Kidney (tissue), 14 donors: Measurements from ENCODE around the gene PLEKHA6. TPM values are rescaled to one million over a fixed set of nuclear protein-coding genes. Genes with fewer than 3 reads are reported as not detected.

ENCODE experiments used
- DNase-seq, 5 donors: peaks; one replicate each; pipeline ENCODE4 v3.0.0-alpha.2; 2013 to 2020
- FAIRE-seq: peaks from 2 replicates; lab custom pipeline; 2012; peaks lifted over from hg19 to GRCh38; lab: Jason Lieb, UNC
- H3K27ac ChIP-seq, 2 donors: one replicate each; pipeline ENCODE4 v1.7.0; 2013; ENCODE audit warnings: low read depth in 2 of 2, low read length in 2 of 2, inconsistent platforms in 1 of 2
- H3K27me3 ChIP-seq: one replicate; pipeline ENCODE4 v1.7.1; 2013; ENCODE audit warnings: low read length, inconsistent platforms; ENCODE audit not compliant: control insufficient read depth, insufficient read depth
- H3K36me3 ChIP-seq, 3 donors: one replicate each; pipeline versions ENCODE4 v1.7.0 to v1.7.1; 2013; ENCODE audit warnings: low read length in 3 of 3, control low read depth in 1 of 3, inconsistent platforms in 1 of 3; ENCODE audit not compliant: insufficient read depth in 3 of 3, control insufficient read depth in 2 of 3
- H3K4me1 ChIP-seq, 3 donors: one replicate each; pipeline versions ENCODE4 v1.7.0 to v1.7.1; 2013; ENCODE audit warnings: low read length in 3 of 3, inconsistent platforms in 1 of 3, low read depth in 1 of 3; ENCODE audit not compliant: control insufficient read depth in 2 of 3, insufficient read depth in 2 of 3
- H3K4me3 ChIP-seq, 3 donors: one replicate each; pipeline versions ENCODE4 v1.7.0 to v1.8.1; 2013; ENCODE audit warnings: low read length in 3 of 3, control low read depth in 1 of 3, inconsistent platforms in 1 of 3
- H3K9ac ChIP-seq, 3 donors: one replicate each; pipeline versions ENCODE4 v1.7.0 to v1.7.1; 2013; ENCODE audit warnings: low read length in 3 of 3, control low read depth in 1 of 3, inconsistent platforms in 1 of 3
- H3K9me3 ChIP-seq, 3 donors: one replicate each; pipeline versions ENCODE4 v1.7.0 to v1.7.1; 2013; ENCODE audit warnings: low read length in 3 of 3, control low read depth in 1 of 3, inconsistent platforms in 1 of 3; ENCODE audit not compliant: control insufficient read depth in 2 of 3, insufficient read depth in 1 of 3
- intact Hi-C: fragments of 100-400 bp; cut with DNase I; formaldehyde crosslinking; loops from one replicate; pipeline ENCODE4 v1.11.1; 2022
- polyA plus RNA-seq: library from polyadenylated mRNA; stranded (reverse); fragments of 350-450 nt; fragmentation: Illumina TruSeq; extraction: RNeasy Lipid Tissue Mini Kit (QIAGEN cat#74804); gene quantifications from one replicate; pipeline ENCODE4 v1.2.3, GENCODE V29; 2014; ENCODE audit warnings: low read depth, low replicate concordance; ENCODE audit not compliant: insufficient read depth
- total RNA-seq: library from RNA; stranded (reverse); fragmentation: NEBNext Ultra II Directional; extraction: Animal tissue kit (Norgen Biotek cat#: 25700); gene quantifications from one replicate; pipeline ENCODE4 v1.2.1, GENCODE V29; 2021
- TF ChIP-seq, protein P1 (sequence below): IDR thresholded peaks from 3 replicates; pipeline ENCODE4 v1.5.1; 2012; ENCODE audit warnings: mild to moderate bottlenecking, moderate library complexity, borderline replicate concordance; ENCODE audit not compliant: insufficient read depth; ENCODE audit errors: extremely low read depth
- donor health status: control.
- donor health status: control.
- donor health status: control.
- donor health status: control.
- donor health status: control.
- donor health status: DM: yes; HTN: yes; CAD: no.
- donor health status: Normal renal cell carcinoma (clear cell type).

The PLEKHA6 gene
- total and polyA plus RNA-seq, 2 donors from 2014 or later, result 17.5 to 65.1 TPM

DNA sequence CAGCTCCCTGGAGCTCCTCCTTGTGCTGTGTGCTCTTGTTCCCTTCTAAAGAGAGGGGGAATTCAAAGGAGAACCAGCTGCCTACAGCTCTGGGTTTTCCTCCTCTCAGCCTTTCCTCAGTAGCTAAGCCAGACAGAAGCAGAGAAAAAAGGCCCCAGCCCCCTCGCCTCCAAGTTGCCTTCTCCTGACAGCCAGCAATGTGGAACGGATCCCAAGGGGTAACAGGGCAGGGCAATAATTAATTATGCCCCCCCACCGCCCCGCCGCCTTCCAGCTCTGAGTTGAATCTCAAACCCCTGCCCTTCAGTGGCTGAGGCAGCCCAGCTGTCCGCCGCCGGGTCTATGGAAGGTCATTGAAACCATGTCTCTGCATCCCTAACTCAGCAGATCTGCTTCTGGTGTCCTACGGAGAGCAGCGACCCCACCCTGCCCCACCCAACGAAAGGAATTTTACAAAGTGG is 76.9 kb downstream of the PLEKHA6 start:
- Histone ChIP-seq H3K36me3 (no peaks in the 10 kb centered on the region), H3K27ac (peak overlapping the region; percentile 59 to 61), H3K9ac (peak overlapping the region in 1 of 3 donors; percentile 41), H3K9me3 (no peaks in the 10 kb centered on the region), H3K4me1 (peaks cover 33 to 74% (median 59%) of the 10 kb centered on the region in 3 donors), H3K27me3 (no peaks in the 10 kb centered on the region), H3K4me3 (peak overlapping the region in 1 of 3 donors; percentile 42)
- TF ChIP-seq, protein P1, sequence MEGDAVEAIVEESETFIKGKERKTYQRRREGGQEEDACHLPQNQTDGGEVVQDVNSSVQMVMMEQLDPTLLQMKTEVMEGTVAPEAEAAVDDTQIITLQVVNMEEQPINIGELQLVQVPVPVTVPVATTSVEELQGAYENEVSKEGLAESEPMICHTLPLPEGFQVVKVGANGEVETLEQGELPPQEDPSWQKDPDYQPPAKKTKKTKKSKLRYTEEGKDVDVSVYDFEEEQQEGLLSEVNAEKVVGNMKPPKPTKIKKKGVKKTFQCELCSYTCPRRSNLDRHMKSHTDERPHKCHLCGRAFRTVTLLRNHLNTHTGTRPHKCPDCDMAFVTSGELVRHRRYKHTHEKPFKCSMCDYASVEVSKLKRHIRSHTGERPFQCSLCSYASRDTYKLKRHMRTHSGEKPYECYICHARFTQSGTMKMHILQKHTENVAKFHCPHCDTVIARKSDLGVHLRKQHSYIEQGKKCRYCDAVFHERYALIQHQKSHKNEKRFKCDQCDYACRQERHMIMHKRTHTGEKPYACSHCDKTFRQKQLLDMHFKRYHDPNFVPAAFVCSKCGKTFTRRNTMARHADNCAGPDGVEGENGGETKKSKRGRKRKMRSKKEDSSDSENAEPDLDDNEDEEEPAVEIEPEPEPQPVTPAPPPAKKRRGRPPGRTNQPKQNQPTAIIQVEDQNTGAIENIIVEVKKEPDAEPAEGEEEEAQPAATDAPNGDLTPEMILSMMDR, result no peak
- DNase-seq (peak; percentile 85 to 95 (median 86)), FAIRE-seq (no peak)
- intact Hi-C loops, result no loop called here

DNA sequence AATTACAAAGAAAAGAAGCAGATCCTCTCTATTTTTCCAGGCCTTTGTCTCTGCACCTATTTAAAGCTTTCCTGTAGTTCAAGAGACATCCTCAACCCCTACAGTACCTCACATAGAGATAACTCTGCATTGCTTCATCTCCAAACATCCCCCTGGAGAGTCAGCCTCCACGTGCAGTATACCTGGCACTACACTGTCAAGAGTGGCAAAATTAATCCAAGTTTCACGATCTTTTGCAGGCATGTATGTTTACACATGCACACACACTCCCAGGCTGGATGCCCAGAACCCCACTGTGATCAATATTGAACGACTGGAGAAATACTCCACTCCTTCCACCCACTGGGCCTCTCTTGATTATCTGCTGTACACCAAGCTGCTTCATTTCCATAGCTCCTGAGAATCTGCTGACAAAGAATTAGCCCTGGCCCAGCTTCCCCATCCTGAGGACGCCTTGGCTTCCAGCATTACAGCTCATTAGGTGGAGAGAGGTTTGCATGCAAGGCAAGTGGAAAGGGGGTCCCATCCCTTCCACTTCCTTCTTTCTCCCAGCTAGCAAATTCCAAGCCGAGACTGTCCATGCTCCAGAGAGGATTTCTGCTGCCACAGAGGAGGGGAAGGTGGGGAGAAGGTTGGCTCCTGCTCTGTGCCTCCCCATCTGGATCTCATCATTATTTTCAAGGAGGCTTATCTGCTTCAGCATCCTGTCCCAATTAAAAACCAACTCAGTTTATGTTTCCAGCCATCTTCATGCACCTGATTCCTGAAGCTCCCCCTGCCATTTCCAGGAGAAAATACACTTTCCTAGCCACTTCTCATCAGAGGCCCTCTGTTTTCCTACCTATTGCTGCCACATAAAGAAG is 79.4 kb downstream of the PLEKHA6 start:
- no peaks in the 10 kb centered on the region for H3K9me3 ChIP-seq
- intact Hi-C loops, result no loop called here
- H3K9ac ChIP-seq, result no peak overlapping the region
- no peaks in the 10 kb centered on the region for H3K27me3 ChIP-seq
- no peaks in the 10 kb centered on the region for H3K36me3 ChIP-seq
- TF ChIP-seq, protein P1, result no peak
- H3K4me1 ChIP-seq, result peaks cover 25 to 75% (median 75%) of the 10 kb centered on the region in 3 donors
- no peak for FAIRE-seq
- H3K27ac ChIP-seq, result no peak overlapping the region
- no peak for DNase-seq
- H3K4me3 ChIP-seq, result no peak overlapping the region

DNA sequence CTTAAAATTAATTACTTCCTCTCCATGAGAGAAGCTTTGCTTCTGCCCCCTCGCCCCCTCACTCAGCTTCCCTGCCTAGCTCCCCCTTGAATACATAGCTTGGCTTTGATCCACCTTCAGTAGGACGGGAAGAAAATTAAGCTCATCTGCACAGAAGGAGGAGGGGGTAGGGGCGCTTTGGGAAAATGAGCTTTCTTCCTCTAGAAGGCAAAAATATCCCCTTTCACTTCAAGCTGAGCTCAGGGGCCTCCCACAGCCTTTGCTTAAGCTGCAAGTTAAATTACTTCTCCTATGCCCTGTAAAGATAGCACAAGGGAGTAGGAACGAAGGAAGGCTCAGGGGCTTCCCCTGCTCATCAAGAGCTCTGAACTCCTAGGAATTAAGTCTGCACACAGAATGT is 80.8 kb downstream of the PLEKHA6 start:
- DNase-seq, result peak in 4 of 5 donors; percentile 47 to 73 (median 60)
- peak overlapping the region in 1 of 3 donors; percentile 14 for H3K9ac ChIP-seq
- H3K4me3 ChIP-seq, result no peak overlapping the region
- intact Hi-C loops, result no loop called here
- no peaks in the 10 kb centered on the region for H3K9me3 ChIP-seq
- TF ChIP-seq, protein P1, result no peak
- H3K27me3 ChIP-seq, result no peaks in the 10 kb centered on the region
- H3K4me1 ChIP-seq, result peaks cover 21 to 75% (median 64%) of the 10 kb centered on the region in 3 donors
- H3K27ac ChIP-seq, result peak overlapping the region in 1 of 2 donors; percentile 64
- H3K36me3 ChIP-seq, result peaks cover 2 to 3% (median 2%) of the 10 kb centered on the region in 3 donors
- no peak for FAIRE-seq
